ENCODE measurements around the gene KAT7.

Gene KAT7

DNA sequence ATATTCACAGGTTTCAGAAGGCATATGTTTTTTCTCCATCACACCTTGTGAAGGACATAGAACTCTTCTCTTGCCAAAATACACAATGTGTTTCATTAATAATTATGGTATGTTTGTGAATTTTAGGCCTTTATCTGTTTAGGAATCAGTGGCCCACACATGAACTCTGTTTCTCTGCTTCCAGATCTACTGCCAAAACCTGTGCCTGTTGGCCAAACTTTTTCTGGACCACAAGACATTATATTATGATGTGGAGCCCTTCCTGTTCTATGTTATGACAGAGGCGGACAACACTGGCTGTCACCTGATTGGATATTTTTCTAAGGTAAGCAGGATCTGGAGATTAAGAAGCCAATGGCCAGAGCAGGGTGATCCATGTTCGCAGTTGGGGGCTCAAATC lies 33.0 kb downstream of the KAT7 start:
- H2AFZ ChIP-seq (ENCODE audit: low read depth, low read length) = no peak overlapping the region
- no peak overlapping the region for H3K27ac ChIP-seq (ENCODE audit: low read length)
- no peaks in the 10 kb centered on the region for H3K9me3 ChIP-seq (ENCODE audit: insufficient read depth, low read length, severe bottlenecking)
- no peak overlapping the region for H3K4me3 ChIP-seq (ENCODE audit: low read depth in 1 of 2, low read length in 2 of 2)
- no peak for DNase-seq
- H3K27me3 ChIP-seq (ENCODE audit: insufficient read depth, low read length, poor library complexity) = no peaks in the 10 kb centered on the region
- TF ChIP-seq, protein P1, sequence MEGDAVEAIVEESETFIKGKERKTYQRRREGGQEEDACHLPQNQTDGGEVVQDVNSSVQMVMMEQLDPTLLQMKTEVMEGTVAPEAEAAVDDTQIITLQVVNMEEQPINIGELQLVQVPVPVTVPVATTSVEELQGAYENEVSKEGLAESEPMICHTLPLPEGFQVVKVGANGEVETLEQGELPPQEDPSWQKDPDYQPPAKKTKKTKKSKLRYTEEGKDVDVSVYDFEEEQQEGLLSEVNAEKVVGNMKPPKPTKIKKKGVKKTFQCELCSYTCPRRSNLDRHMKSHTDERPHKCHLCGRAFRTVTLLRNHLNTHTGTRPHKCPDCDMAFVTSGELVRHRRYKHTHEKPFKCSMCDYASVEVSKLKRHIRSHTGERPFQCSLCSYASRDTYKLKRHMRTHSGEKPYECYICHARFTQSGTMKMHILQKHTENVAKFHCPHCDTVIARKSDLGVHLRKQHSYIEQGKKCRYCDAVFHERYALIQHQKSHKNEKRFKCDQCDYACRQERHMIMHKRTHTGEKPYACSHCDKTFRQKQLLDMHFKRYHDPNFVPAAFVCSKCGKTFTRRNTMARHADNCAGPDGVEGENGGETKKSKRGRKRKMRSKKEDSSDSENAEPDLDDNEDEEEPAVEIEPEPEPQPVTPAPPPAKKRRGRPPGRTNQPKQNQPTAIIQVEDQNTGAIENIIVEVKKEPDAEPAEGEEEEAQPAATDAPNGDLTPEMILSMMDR (IDR thresholded peaks at IDR 0.05; ENCODE audit: borderline replicate concordance, extremely low read depth, low read length, poor library complexity, severe bottlenecking) = no peak
- no peak for TF ChIP-seq EZH2 (IDR thresholded peaks at IDR 0.05; ENCODE audit: borderline replicate concordance, low read depth, low read length, severe bottlenecking)
- no peak for ATAC-seq (ENCODE audit: insufficient read depth, low read depth)
- H3K36me3 ChIP-seq (ENCODE audit: insufficient read depth, low read length) = peaks cover 100% of the 10 kb centered on the region
- peaks cover 35% of the 10 kb centered on the region for H4K20me1 ChIP-seq (ENCODE audit: insufficient read depth, low read length)
- H3K4me1 ChIP-seq (ENCODE audit: insufficient read depth, low read length) = peaks cover 21% of the 10 kb centered on the region
- H3K4me2 ChIP-seq (ENCODE audit: insufficient read depth, low read length) = no peak overlapping the region
- H3K9ac ChIP-seq (ENCODE audit: low read depth, low read length) = no peak overlapping the region
- peaks cover 11% of the 10 kb centered on the region for H3K79me2 ChIP-seq (ENCODE audit: insufficient read depth, low read length)

DNA sequence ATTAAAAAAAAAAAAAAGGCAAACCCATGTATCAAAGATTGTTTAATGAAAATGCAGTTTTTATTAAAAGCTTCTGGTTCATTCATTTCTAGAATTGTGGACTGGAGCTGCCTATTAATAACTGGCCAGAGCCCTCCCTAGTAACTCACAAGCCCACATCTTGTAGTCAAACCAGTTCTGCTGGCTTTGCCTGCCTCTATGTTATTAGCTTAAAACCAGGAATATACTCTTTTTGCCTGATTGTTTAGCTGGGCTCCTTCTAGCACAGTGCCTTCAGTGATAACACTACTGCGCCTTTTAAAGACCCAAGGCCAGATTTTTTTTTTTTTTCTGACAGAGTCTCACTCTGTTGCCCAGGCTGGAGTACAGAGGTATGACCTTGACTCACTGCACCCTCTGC lies 33.4 kb downstream of the KAT7 start:
- no peak overlapping the region for H3K4me3 ChIP-seq (ENCODE audit: low read depth in 1 of 2, low read length in 2 of 2)
- H4K20me1 ChIP-seq (ENCODE audit: insufficient read depth, low read length) = peaks cover 32% of the 10 kb centered on the region
- peaks cover 17% of the 10 kb centered on the region for H3K4me1 ChIP-seq (ENCODE audit: insufficient read depth, low read length)
- H3K36me3 ChIP-seq (ENCODE audit: insufficient read depth, low read length) = peaks cover 100% of the 10 kb centered on the region
- no peak overlapping the region for H3K9ac ChIP-seq (ENCODE audit: low read depth, low read length)
- no peak for TF ChIP-seq EZH2 (IDR thresholded peaks at IDR 0.05; ENCODE audit: borderline replicate concordance, low read depth, low read length, severe bottlenecking)
- TF ChIP-seq, protein P1 (IDR thresholded peaks at IDR 0.05; ENCODE audit: borderline replicate concordance, extremely low read depth, low read length, poor library complexity, severe bottlenecking) = no peak
- no peaks in the 10 kb centered on the region for H3K9me3 ChIP-seq (ENCODE audit: insufficient read depth, low read length, severe bottlenecking)
- ATAC-seq (ENCODE audit: insufficient read depth, low read depth) = no peak
- no peak overlapping the region for H3K4me2 ChIP-seq (ENCODE audit: insufficient read depth, low read length)
- H3K27ac ChIP-seq (ENCODE audit: low read length) = no peak overlapping the region
- DNase-seq = no peak
- peaks cover 11% of the 10 kb centered on the region for H3K79me2 ChIP-seq (ENCODE audit: insufficient read depth, low read length)
- H2AFZ ChIP-seq (ENCODE audit: low read depth, low read length) = no peak overlapping the region
- H3K27me3 ChIP-seq (ENCODE audit: insufficient read depth, low read length, poor library complexity) = no peaks in the 10 kb centered on the region

DNA sequence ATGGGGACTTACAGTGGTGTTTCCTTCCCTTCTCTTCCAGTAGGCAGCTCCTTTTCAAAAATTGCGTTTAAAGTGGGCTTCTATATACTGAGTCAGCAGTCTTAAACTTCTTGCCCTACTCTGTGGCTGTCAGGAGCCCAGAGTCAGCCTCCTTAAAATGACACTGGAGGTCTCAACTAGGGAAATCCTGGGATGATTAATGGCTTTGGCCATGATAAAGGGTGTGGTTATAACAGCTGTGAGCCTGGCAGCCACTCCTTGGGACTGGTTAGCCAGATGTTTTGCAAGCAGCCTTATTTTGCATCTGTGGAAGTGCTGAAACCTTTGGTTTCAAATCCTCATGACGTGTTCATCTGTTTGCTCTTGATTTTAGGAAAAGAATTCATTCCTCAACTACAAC lies 34.3 kb downstream of the KAT7 start:
- H3K79me2 ChIP-seq (ENCODE audit: insufficient read depth, low read length) = peaks cover 11% of the 10 kb centered on the region
- DNase-seq = no peak
- no peak for ATAC-seq (ENCODE audit: insufficient read depth, low read depth)
- no peak overlapping the region for H2AFZ ChIP-seq (ENCODE audit: low read depth, low read length)
- no peak for TF ChIP-seq EZH2 (IDR thresholded peaks at IDR 0.05; ENCODE audit: borderline replicate concordance, low read depth, low read length, severe bottlenecking)
- TF ChIP-seq, protein P1 (IDR thresholded peaks at IDR 0.05; ENCODE audit: borderline replicate concordance, extremely low read depth, low read length, poor library complexity, severe bottlenecking) = no peak
- H3K9ac ChIP-seq (ENCODE audit: low read depth, low read length) = no peak overlapping the region
- peaks cover 100% of the 10 kb centered on the region for H3K36me3 ChIP-seq (ENCODE audit: insufficient read depth, low read length)
- peaks cover 8% of the 10 kb centered on the region for H3K4me1 ChIP-seq (ENCODE audit: insufficient read depth, low read length)
- no peaks in the 10 kb centered on the region for H3K27me3 ChIP-seq (ENCODE audit: insufficient read depth, low read length, poor library complexity)
- H3K4me2 ChIP-seq (ENCODE audit: insufficient read depth, low read length) = no peak overlapping the region
- H3K4me3 ChIP-seq (ENCODE audit: low read depth in 1 of 2, low read length in 2 of 2) = no peak overlapping the region
- no peak overlapping the region for H3K27ac ChIP-seq (ENCODE audit: low read length)
- peaks cover 27% of the 10 kb centered on the region for H4K20me1 ChIP-seq (ENCODE audit: insufficient read depth, low read length)
- H3K9me3 ChIP-seq (ENCODE audit: insufficient read depth, low read length, severe bottlenecking) = no peaks in the 10 kb centered on the region

DNA sequence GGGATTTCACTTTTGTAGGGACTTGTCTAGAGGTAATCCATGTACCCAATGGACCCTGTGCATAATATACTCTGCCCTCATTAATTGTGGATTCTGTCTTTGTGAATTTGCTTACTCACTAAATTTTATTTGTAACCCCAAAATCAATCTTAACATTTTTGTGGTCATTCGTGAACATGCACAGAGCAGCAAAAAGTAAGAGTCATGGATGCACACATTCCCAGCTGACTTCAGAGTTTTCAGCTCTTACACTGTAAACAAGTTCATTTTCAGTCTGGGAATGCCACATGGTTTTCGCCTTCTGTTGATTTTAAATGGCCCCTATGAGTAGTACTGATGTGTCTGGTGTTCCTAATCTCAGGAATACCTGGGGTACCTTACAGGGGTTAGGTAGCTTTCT lies 35.1 kb downstream of the KAT7 start:
- Histone ChIP-seq H3K4me3 (ENCODE audit: low read depth in 1 of 2, low read length in 2 of 2) (no peak overlapping the region), H3K9me3 (ENCODE audit: insufficient read depth, low read length, severe bottlenecking) (no peaks in the 10 kb centered on the region), H3K27me3 (ENCODE audit: insufficient read depth, low read length, poor library complexity) (no peaks in the 10 kb centered on the region), H3K4me1 (ENCODE audit: insufficient read depth, low read length) (peaks cover under 1% of the 10 kb centered on the region), H3K9ac (ENCODE audit: low read depth, low read length) (no peak overlapping the region), H4K20me1 (ENCODE audit: insufficient read depth, low read length) (peaks cover 19% of the 10 kb centered on the region), H2AFZ (ENCODE audit: low read depth, low read length) (no peak overlapping the region), H3K36me3 (ENCODE audit: insufficient read depth, low read length) (peaks cover 100% of the 10 kb centered on the region), H3K27ac (ENCODE audit: low read length) (no peak overlapping the region), H3K79me2 (ENCODE audit: insufficient read depth, low read length) (peaks cover 11% of the 10 kb centered on the region), H3K4me2 (ENCODE audit: insufficient read depth, low read length) (no peak overlapping the region)
- DNase-seq (no peak), ATAC-seq (ENCODE audit: insufficient read depth, low read depth) (no peak)
- no peak for TF ChIP-seq EZH2 (IDR thresholded peaks at IDR 0.05; ENCODE audit: borderline replicate concordance, low read depth, low read length, severe bottlenecking)
- TF ChIP-seq, protein P1 (IDR thresholded peaks at IDR 0.05; ENCODE audit: borderline replicate concordance, extremely low read depth, low read length, poor library complexity, severe bottlenecking) = no peak

Measured in DND-41 (cell line).